Stimulated activated CD4-positive, alpha-beta T cell treated with anti-CD3 and anti-CD28 coated beads, Interleukin-1b, Interleukin-23, amount 100 ng/mL, for 1 hour (primary cell): ENCODE results near the gene TLNRD1.
"Not testable (repeated sequence)": the region's sequence is repeated elsewhere in the genome, so short reads cannot be mapped to it uniquely, and the experiment has no call there.

Source experiments
- DNase-seq, 2 donors: peaks; one replicate each; pipeline ENCODE4 v3.0.0-alpha.2; 2020; ENCODE audit warnings: low read depth in 2 of 2

Gene TLNRD1

GRCh38 chr15:81000624-81001151 lies at the start of gene TLNRD1:
Gene TLNRD1, plus strand, starts transcription at chr15:81000923. Its CDS starts 1,349 bp downstream, at chr15:81002272.
- DNase-seq: peak; percentile 46 to 58

DNA sequence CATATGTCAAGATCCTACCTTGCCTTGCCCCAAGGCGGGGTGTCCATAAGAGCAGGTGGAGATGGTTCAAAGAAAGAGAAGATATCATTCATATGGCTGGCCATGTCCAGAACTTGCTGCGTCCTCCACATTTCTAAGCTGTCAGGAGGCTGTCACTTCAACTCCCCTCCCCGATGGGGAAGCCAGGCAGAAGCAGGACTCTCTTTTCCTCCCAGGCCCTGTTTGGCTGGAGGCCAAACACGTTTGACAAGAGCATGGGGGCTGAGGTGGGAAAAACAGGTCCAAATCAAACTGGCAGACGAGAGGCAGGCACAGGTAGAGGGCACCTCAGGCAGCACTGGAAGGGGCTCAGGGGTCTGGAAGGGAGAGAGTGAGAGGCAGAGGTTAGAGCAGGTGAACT lies 48.8 kb upstream of the TLNRD1 start:
- no peak for DNase-seq

DNA sequence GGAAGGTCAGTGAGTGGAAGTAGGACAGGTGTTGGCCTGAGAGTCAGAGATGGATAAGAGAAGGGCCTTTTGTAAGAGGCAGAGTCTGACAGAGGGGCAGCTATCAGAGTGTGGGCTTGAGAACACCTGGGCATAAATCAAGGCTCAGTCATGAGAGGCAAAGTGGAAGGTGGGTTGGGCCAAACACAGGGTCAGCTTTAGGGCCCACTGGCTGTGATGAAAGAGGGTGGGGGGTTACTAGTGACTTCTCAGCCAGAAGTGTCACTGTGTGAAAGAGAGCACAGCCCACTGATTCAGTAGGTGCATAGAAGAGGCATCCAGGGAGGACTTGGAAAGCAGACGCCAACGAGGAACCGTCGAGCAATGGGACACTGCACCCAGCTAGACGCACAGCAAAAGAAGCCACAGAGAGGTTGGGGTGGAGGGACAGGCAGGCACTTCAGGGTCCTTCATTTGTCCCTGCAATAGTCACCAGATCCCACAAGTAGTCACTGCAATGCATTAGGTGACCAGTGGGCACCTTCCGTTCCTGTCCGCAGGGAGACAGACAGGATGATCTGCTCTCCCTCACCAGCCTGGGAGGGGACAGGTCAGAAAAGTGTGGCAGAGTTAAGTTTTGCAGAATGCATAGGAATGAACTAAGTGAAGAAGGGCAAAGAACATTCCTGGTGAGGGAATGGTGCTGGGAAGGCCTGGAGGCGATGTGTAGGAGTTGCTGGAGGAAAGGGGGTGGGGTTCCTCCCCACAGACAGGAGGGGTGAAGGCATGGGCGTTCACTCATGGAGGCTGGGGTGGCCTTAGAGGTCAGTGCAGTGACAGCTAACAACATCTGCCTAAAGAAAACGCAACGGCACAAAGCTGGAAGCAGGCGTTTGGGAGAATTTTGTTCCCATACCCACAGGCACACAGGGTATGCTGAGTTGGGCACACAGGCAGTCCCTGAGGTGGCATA lies 47.4 kb upstream of the TLNRD1 start:
- DNase-seq: no peak

DNA sequence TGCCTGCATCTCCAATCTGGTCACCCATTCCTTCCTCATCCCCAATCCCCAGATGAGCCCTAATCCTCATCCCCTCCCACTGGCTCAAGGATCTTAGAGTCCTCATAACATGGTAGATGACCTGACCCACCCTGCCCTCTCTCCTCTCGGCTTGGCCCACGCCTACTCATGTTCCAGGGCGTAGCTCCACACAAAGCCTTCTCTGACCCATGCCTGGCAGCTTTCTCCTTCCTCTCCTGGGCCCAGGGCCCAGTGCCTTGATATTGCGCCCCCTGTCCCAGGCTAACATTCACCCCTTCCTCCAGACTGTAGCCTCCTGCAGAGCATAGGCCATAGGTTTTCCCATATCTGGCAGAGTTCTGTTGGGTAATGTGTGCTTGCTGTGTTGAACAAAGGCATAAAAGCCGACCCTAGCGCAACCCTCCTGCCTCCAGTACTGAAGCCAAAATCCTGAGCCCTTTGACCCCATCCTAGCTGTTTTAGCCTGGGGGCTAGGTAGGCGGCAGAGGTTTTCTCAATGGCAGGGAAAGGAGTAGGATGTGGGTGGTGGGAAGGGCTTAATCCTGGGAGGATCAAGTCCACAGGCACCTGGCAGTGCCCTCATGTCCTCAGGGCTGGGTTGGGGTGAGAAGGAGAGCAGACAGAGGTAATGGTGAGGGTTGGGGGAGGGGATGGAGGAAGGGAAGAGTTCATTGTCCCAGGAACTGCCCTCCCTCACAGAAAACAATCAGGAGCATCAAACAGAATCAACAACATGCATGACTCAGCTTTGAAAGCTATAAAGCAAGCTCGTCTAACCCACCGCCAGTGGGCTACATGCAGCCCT lies 46.6 kb upstream of the TLNRD1 start:
- no peak for DNase-seq

DNA sequence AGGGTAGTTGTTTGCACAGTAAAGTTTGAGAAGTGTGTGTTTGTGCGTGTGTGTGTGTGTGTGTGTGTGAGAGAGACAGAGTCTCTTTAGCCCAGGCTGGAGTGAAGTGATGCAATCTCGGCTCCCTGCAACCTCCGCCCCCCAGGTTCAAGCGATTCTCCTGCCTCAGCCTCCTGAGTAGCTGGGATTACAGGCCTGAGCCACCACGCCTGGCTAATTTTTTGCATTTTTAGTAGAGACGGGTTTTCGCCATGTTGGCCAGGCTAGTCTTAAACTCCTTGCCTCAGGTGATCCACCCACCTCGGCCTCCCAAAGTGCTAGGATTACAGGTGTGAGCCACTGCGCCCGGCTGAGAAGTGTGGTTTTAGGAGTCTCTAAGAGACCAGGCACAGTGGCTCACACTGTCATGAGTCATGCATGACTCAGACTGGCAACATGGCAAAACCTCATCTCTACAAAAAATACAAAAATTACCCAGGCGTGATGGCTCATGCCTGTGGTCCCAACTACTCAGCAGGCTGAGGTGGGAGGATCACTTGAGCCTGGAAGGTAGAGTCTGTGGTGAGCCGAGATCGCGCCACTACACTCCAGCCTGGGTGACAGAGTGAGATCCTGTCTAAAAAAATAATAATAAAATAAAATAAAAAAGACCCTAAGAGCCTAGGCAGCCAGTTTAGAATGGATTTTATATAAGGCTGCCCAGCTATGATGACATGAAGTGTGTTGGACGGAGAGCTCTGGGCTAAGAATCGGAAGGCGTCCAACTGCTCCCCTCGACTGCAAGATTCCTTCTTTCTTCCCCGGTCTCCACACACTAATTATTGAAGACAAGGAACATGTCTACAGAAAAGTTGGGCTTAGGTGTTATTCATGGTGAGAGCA lies 44.9 kb upstream of the TLNRD1 start:
- DNase-seq: peak in 1 of 2 donors; percentile 14

DNA sequence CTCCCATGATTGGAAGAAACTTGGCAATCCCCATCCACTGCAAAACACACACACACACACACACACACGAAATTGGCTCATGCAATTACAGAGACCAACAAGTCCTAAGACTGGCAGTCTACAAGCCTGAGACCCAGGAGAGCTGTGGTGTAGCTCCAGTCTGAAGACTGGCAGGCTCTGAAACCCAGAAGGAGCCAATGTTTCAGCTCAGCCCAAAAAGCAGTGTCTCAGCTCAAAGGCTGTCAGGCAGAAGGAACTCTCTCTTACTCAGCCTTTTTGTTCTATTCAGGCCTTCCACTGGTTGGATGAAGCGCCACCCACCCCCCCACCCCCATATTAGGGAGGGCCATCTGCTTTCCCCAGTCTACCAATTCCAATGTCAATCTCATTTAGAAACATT lies 43.2 kb upstream of the TLNRD1 start:
- DNase-seq: no peak

- DNase-seq: no peak
These were observed 42.7 kb upstream of the TLNRD1 start for GRCh38 chr15:80957976-80958375.

DNA sequence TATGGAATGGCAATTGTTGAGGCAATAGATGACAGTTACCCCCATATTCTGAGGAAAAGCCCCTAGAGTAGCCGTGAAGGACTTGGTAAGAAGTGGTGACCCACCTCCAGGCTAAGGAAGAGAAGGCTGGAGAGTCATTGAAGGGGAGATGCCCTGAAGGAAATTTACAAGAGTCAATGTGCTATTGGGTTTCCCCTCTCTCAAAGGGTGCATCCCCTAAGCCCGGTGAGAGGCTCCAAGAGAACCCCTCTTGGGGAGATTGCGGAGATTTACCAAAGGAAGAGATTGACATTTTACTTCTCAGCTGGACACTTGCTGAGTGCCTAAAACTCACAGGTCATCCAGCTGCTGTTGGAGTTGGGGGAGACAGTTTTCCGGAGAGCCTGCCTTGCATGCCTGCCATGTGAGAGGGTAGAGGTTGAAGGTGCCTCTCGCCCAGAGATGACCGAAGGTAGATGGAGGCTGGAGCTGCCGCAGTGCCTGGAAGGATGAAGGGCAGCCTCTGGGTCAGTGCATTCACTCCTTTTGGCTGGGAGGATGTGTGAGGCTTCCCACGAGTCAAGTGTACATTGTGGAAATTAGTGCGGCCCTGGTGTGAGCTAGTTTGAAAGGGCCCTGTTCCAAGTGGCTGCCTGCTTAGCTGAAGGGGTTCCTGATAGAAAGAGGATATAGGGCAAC lies 41.8 kb upstream of the TLNRD1 start:
- DNase-seq: no peak

DNA sequence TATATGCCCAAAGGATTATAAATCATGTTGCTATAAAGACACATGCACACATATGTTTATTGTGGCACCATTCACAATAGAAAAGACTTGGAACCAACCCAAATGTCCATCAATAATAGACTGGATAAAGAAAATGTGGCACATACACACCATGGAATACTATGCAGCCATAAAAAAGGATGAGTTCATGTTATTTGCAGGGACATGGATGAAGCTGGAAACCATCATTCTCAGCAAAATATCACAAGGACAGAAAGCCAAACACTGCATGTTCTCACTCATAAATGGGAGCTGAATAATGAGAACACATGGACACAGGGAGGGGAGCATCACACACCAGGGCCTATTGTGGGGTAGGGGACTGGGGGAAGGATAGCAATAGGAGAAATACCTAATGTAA lies 35.3 kb upstream of the TLNRD1 start:
- DNase-seq: not testable (repeated sequence)

GRCh38 chr15:80966431-80967197 lies 34.1 kb upstream of the TLNRD1 start:
- DNase-seq: no peak

GRCh38 chr15:80967451-80967850 lies 33.3 kb upstream of the TLNRD1 start:
- DNase-seq: no peak

DNA sequence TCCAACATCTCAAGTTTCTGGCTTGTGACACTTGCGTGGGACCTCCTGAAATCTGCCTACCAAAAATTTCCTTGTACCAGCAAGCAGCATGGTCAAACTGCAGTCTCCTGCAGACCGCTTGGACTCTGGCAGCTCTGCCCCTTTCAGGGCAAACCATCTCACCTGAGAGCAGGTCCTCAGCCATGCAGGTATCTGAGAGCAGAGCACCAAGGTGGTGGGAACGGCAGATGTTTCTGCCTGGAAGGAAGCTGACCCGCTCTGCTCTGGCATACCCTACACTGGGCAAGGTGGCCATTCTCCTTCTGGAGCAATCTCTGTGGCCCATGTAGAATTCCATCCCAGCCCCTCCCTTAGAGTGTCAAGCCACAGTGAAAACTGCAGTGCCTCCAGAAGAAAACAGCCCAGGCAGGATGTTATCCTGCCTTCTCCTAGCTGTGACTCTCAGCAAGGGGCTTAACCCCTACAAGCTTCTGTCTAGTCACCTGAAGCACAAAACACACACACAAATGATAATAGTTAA lies 32.7 kb upstream of the TLNRD1 start:
- DNase-seq: no peak

DNA sequence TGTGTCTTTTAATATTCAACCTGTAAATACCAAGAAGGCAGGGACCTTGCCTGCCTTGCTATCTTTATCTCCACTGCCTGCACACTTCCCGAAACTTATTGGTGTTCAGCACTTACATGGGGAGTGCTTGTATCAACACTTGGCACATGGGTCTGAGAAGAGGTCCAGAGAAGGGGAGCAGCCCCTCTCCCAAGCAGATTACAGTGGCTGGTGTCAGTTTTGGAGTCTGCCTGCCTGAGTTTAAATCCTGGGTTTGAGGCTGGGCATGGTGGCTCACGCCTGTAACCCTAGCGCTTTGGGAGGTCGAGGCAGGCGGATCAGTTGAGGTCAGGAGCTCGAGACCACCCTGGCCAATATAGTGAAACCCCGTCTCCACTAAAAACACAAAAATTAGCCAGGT lies 31.4 kb upstream of the TLNRD1 start:
- no peak for DNase-seq

GRCh38 chr15:80970018-80970657 lies 30.6 kb upstream of the TLNRD1 start:
- DNase-seq: peak; percentile 23 to 40

GRCh38 chr15:80970658-80971057 lies 30.1 kb upstream of the TLNRD1 start:
- no peak for DNase-seq

DNA sequence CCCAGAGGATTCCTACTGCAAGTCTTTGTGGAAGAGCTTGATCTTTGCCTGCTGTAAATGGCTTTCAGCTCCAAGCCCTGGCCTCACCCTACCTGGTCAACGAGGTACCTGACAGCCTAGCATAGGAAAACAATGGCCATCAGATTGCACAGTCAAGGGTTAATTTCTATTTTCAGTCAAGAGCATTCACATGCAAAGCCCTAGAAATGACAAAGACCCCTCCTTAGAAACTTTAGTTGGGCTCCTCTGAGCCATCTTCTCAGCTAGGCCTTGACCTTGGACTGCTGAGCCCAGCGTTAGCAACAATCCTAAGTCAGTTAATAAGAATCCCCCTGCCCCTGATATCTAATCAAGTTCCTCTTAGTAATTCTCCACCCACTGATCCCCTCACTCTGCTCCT lies 29.6 kb upstream of the TLNRD1 start:
- no peak for DNase-seq

DNA sequence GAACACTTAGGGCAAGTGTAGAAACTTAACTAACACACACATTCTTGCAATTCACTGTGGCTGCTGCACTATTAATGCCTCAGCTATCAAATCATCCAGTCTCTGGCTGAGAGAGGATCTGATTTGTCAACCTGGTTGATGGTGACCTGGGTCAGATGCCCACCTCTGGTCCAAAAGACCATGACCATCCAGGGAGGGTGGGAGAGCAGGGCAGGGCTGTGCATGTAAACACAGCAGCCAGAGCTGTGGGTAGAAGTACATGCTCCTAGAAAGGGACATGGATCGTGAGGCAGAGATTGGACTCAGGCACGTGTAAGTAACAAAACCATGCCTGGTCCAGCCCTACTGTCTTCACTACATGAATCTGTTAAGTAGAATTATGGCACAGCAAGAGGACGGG lies 28.4 kb upstream of the TLNRD1 start:
- no peak for DNase-seq

DNA sequence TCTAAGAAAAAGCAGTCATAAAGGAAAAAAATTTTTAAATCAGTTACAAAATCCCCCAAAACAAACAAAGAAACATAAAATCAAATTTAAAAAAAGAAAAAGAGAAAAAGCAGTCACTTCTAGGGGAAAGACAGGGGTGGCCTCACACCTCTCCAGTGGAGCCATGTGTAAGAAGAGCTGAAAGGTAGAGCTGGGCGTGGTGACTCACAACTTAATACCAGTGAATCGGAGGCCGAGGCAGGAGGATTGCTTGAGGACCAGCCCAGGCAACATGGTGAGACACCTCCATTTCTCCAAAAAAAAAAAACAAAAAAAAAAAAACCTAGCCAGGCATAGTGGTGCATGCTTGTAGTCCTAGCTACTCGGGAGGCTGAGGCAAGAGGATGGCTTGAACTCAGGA lies 25.8 kb upstream of the TLNRD1 start:
- DNase-seq: no peak

- no peak for DNase-seq
These were observed 23.9 kb upstream of the TLNRD1 start for GRCh38 chr15:80976851-80977250.
